Transverse colon (tissue), 4 donors: ENCODE data around the gene LMOD1. TPM values are rescaled to one million over a fixed set of nuclear protein-coding genes. Genes with fewer than 3 reads are reported as not detected.

Source experiments
- DNase-seq: peaks from one replicate; pipeline ENCODE4 v3.0.0-alpha.2; 2019
- H3K27ac ChIP-seq, 4 donors: fragments of 200-600 bp; sonication (generic); 2 replicates each; pipeline ENCODE4 v1.5.1; 2016 to 2018; ENCODE audit warnings: inconsistent platforms in 4 of 4
- H3K27me3 ChIP-seq: fragments of 200-600 bp; sonication (generic); 2 replicates; pipeline ENCODE4 v1.5.1; 2017; ENCODE audit warnings: inconsistent platforms
- H3K36me3 ChIP-seq, 4 donors: fragments of 200-600 bp; sonication (generic); 2 replicates each; pipeline ENCODE4 v1.5.1; 2017 to 2019; ENCODE audit warnings: inconsistent platforms in 4 of 4
- H3K4me1 ChIP-seq, 4 donors: fragments of 200-600 bp; sonication (generic); 2 replicates each; pipeline ENCODE4 v1.5.1; 2017 to 2020; ENCODE audit warnings: inconsistent platforms in 4 of 4
- H3K4me3 ChIP-seq, 4 donors: fragments of 200-600 bp; sonication (generic); 1 replicate in 1 of 4; 2 replicates in 3 of 4; pipeline versions ENCODE4 v1.5.1 to v1.6.1; 2017 to 2019; ENCODE audit warnings: inconsistent platforms in 4 of 4
- H3K9me3 ChIP-seq, 2 donors: fragments of 200-600 bp; sonication (generic); 2 replicates each; pipeline ENCODE4 v1.5.1; 2017 to 2019; ENCODE audit warnings: inconsistent platforms in 2 of 2
- EP300 ChIP-seq: sonication (generic); formaldehyde crosslinking; IDR thresholded peaks from one replicate; pipeline ENCODE4 v1.6.1; 2017; ENCODE audit warnings: antibody characterized with exemption, low read depth
- POLR2A ChIP-seq: fragments of 450-650 bp; IDR thresholded peaks from one replicate; pipeline ENCODE4 v1.6.1; 2016; ENCODE audit warnings: antibody characterized with exemption, mild to moderate bottlenecking, moderate library complexity
- POLR2AphosphoS5 ChIP-seq, 3 donors: sonication (generic); formaldehyde crosslinking; IDR thresholded peaks; one replicate each; pipeline ENCODE4 v1.6.1; 2016; ENCODE audit warnings: antibody characterized with exemption in 3 of 3
- WGBS, 2 donors: methylation state at CpG; one replicate each; pipeline ENCODE4 v1.1.5; 2018; ENCODE audit warnings: low coverage in 1 of 2; 5-methylcytosine and 5-hydroxymethylcytosine counted together
- in situ Hi-C, 4 donors: fragments of 200-750 bp; cut with MboI; loops; one replicate each; pipeline versions ENCODE4 v1.15.0 to v1.15.1; 2017; ENCODE audit warnings: low sequenced_read_pairs in 3 of 4, low pct_ligation_motif_present in 1 of 4, low pct_unique_long_range_greater_than_20kb in 1 of 4
- intact Hi-C: fragments of 100-400 bp; cut with DNase I; formaldehyde crosslinking; loops from one replicate; pipeline ENCODE4 v1.15.1; 2023; ENCODE audit warnings: low total_unique reads
- total RNA-seq, 4 donors: library from RNA; depleted of rRNA; stranded (reverse); fragments of >200 nt; gene quantifications; one replicate each; pipeline ENCODE4 v1.1.0, GENCODE V29; 2016
- TF ChIP-seq, protein P1 (sequence below), 5 experiments: fragments of 200-600 bp in 3 of 5; fragments of 450-650 bp in 2 of 5; sonication (generic) in 3 of 5; IDR thresholded peaks; 1 replicate in 2 of 5; 2 replicates in 3 of 5; pipeline ENCODE4 v1.5.1; 2016 to 2017; ENCODE audit warnings: antibody characterized with exemption in 5 of 5, inconsistent platforms in 3 of 5, mild to moderate bottlenecking in 2 of 5, moderate library complexity in 1 of 5

Gene LMOD1
- total RNA-seq, 4 donors from 2014 or later = 73.2 to 166 (median 115) TPM

DNA sequence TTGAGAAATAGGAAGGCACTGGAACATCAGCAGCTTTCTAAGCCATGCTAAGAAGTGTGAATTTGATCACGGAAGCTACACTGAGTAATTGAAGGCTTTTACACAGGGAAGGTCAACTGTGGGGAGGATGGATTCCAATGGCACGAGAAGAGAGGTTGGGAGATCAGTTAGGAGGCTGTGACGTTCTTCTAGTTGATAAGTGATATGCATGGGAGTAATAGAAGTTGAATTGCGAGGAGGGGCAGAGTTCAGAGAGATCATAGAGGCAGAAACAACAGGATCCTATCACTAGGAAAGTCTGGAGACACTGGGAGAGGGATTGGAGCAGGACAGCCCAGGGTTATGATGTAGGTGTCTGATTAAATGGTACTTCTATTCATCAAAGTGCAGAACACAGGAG is 16.2 kb downstream of the LMOD1 start:
- Histone ChIP-seq H3K4me3 (no peak overlapping the region), H3K9me3 (no peaks in the 10 kb centered on the region), H3K27ac (peak overlapping the region in 3 of 4 donors; percentile 15 to 65 (median 21)), H3K4me1 (peaks cover 0 to 27% (median 6%) of the 10 kb centered on the region in 4 donors), H3K27me3 (peaks cover 4% of the 10 kb centered on the region), H3K36me3 (no peaks in the 10 kb centered on the region)
- DNase-seq = no peak
- in situ Hi-C loops = no loop called here
- WGBS, 2 donors = 64 to 68% methylated on average over 4 of the region's 4 CpGs
- intact Hi-C loops = no loop called here
- TF ChIP-seq EP300 (no peak), POLR2AphosphoS5 (IDR thresholded peaks at IDR 0.05) (no peak), POLR2A (no peak)
- TF ChIP-seq, protein P1, sequence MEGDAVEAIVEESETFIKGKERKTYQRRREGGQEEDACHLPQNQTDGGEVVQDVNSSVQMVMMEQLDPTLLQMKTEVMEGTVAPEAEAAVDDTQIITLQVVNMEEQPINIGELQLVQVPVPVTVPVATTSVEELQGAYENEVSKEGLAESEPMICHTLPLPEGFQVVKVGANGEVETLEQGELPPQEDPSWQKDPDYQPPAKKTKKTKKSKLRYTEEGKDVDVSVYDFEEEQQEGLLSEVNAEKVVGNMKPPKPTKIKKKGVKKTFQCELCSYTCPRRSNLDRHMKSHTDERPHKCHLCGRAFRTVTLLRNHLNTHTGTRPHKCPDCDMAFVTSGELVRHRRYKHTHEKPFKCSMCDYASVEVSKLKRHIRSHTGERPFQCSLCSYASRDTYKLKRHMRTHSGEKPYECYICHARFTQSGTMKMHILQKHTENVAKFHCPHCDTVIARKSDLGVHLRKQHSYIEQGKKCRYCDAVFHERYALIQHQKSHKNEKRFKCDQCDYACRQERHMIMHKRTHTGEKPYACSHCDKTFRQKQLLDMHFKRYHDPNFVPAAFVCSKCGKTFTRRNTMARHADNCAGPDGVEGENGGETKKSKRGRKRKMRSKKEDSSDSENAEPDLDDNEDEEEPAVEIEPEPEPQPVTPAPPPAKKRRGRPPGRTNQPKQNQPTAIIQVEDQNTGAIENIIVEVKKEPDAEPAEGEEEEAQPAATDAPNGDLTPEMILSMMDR (IDR thresholded peaks at IDR 0.05) = no peak

DNA sequence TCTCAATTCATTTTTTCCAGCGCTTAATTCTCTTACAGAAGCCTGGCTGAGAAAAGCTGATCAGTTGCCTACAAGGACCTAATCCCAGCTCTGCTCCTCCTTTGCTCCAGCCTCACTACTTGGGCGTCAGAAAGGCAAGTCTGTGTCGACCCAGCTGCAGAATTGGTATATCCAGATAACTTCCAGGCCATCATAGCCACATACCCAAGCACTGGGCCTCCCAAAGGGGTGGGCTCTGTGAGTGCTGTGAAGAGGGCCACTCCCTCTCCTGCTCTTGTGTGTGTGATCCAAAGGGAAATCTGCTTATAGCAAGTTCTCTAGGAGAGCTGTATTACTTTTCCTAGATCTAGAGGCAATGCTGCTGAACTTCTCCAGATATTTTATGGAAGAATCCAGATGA is 18.1 kb downstream of the LMOD1 start:
- H3K9me3 ChIP-seq = no peaks in the 10 kb centered on the region
- in situ Hi-C loops = no loop called here
- H3K4me1 ChIP-seq = peaks cover 0 to 31% (median 6%) of the 10 kb centered on the region in 4 donors
- no peak overlapping the region for H3K4me3 ChIP-seq
- peaks cover 4% of the 10 kb centered on the region for H3K27me3 ChIP-seq
- intact Hi-C loops = no loop called here
- H3K36me3 ChIP-seq = no peaks in the 10 kb centered on the region
- peak overlapping the region in 3 of 4 donors; percentile 67 to 83 (median 75) for H3K27ac ChIP-seq
- WGBS, 2 donors = 85% methylated on average over 3 of the region's 3 CpGs; no CpG with 5 or more reads in 1 of the 2 donors
- TF ChIP-seq POLR2A (no peak), EP300 (no peak), POLR2AphosphoS5 (IDR thresholded peaks at IDR 0.05) (no peak)
- TF ChIP-seq, protein P1 (IDR thresholded peaks at IDR 0.05) = no peak
- no peak for DNase-seq

DNA sequence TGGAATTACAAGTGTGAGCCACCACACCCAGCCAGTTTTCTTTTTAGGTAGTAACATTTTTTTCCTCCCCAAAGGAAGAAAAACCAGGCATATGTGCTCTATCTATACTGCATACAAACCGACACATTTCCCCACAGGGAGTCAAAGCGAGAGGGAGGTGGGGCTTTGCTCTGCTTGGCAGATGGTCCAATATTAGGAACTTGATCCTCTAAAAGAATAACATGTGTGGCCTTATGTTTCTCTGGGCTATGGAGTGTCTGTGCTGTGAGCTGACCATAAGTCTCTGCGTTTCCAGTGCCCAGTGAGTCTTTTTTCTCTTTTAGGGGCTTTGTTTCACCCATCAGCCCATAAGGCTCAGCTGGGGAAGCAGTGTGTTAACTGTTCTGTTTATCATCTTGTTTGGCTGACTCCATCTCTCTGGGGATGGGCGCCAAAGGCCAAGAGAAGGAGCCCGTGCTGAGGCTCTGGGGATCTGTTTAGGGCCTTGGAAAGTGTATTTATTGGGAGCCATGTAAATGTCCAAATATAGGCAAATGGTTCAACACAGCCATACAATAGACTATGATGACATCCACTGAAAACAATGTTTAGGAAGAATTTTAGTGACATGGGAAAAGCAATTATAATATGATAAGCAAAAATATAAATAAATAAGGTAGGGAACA is 20.2 kb downstream of the LMOD1 start:
- DNase-seq = no peak
- H3K27ac ChIP-seq = peak overlapping the region; percentile 67 to 83 (median 71)
- H3K4me3 ChIP-seq = no peak overlapping the region
- TF ChIP-seq POLR2AphosphoS5 (IDR thresholded peaks at IDR 0.05) (no peak), POLR2A (no peak), EP300 (no peak)
- TF ChIP-seq, protein P1 (IDR thresholded peaks at IDR 0.05) = no peak
- peaks cover 4% of the 10 kb centered on the region for H3K27me3 ChIP-seq
- peaks cover 0 to 32% (median 6%) of the 10 kb centered on the region in 4 donors for H3K4me1 ChIP-seq
- H3K9me3 ChIP-seq = no peaks in the 10 kb centered on the region
- 40 to 67% methylated on average over 3 to 5 of the region's 5 CpGs for WGBS, 2 donors
- no peaks in the 10 kb centered on the region for H3K36me3 ChIP-seq
- intact Hi-C loops (no loop called here), in situ Hi-C loops (no loop called here)

DNA sequence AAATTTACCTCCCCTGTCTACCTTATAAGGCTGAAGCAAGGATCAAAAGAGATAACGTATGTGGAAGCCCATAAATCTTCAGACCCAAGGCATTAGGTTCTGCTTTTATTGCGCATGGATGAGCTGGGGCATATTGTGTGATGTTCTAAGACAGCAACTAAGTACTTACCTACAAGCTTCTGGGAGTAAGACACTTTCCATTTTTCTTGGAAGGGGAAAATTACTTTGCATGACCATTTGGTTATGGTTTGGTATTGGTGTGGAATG is 21.1 kb downstream of the LMOD1 start:
- intact Hi-C loops = no loop called here
- no peak for DNase-seq
- no peaks in the 10 kb centered on the region for H3K9me3 ChIP-seq
- in situ Hi-C loops = no loop called here
- H3K4me1 ChIP-seq = peaks cover 6 to 41% (median 7%) of the 10 kb centered on the region in 4 donors
- H3K27ac ChIP-seq = peak overlapping the region; percentile 67 to 83 (median 71)
- H3K36me3 ChIP-seq = no peaks in the 10 kb centered on the region
- H3K4me3 ChIP-seq = no peak overlapping the region
- TF ChIP-seq POLR2A (no peak), EP300 (no peak), POLR2AphosphoS5 (IDR thresholded peaks at IDR 0.05) (no peak)
- TF ChIP-seq, protein P1 (IDR thresholded peaks at IDR 0.05) = no peak
- 63 to 72% methylated on average over 2 of the region's 2 CpGs for WGBS, 2 donors
- peaks cover 4% of the 10 kb centered on the region for H3K27me3 ChIP-seq
